ENCODE measurements around the gene UGT1A6.

DNA sequence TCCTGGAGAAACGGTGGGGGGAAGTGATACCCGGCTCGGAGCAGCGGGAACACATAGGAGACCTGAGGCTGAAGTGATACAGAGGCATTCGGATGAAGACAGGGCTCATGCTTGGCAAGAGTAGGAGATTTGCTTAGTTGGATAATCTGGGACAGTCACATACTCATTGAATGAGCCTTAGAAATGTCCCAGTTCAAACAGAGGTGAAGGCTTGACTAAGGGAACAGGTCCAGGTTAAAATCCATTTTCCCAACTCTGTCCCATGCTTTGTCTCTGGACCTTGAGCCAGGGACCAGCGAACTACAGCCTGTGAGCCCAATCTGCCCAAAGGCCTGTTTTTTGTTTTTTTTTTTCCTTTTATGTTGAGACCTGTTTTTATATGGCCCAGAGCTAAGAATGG lies 1.3 kb downstream of the UGT1A6 start:
- no peak for TF ChIP-seq EP300 (IDR thresholded peaks at IDR 0.05; ENCODE audit: borderline replicate concordance)
- TF ChIP-seq YY1 (IDR thresholded peaks at IDR 0.05; ENCODE audit: low read depth): no peak
- no peak for TF ChIP-seq ZBTB7A (IDR thresholded peaks at IDR 0.05; ENCODE audit: low read depth)
- TF ChIP-seq RAD21 (IDR thresholded peaks at IDR 0.05; ENCODE audit: low read depth): no peak
- TF ChIP-seq CEBPB (IDR thresholded peaks at IDR 0.05): no peak
- no peak for TF ChIP-seq TAF1 (IDR thresholded peaks at IDR 0.05; ENCODE audit: low read depth)
- no peak for TF ChIP-seq MAX (IDR thresholded peaks at IDR 0.05)
